B cell (primary cell): Measurements from ENCODE around the gene WNT11. TPM values are rescaled to one million over a fixed set of nuclear protein-coding genes. Genes with fewer than 3 reads are reported as not detected.

Source experiments
- ATAC-seq: fragments of 200-7000 bp; cut with Tn5 transposase; one replicate; pipeline ENCODE4 v1.10.0; 2021; ENCODE audit warnings: low read depth, mild to moderate bottlenecking, moderate number of reproducible peaks, moderate library complexity
- CTCF ChIA-PET: fragments of 350-600 bp; sonication (Branson Sonifier 250); formaldehyde crosslinking; loops from one replicate; lab custom pipeline; 2021; ENCODE audit warnings: antibody characterized with exemption, inconsistent platforms; lab: Charles Lee
- POLR2A ChIA-PET: fragments of 350-600 bp; sonication (Branson Sonifier 250); formaldehyde crosslinking; loops from one replicate; lab custom pipeline; 2021; ENCODE audit warnings: antibody characterized with exemption; lab: Charles Lee
- DNase-seq: peaks from one replicate; pipeline ENCODE4 v3.0.0; 2013
- H2AFZ ChIP-seq: 2 replicates; pipeline ENCODE4 v1.6.1; 2012; ENCODE audit warnings: mild to moderate bottlenecking, low read depth, low read length; ENCODE audit not compliant: insufficient read depth, poor library complexity, severe bottlenecking
- H3K27ac ChIP-seq, 2 donors: 1 replicate in 1 of 2; 2 replicates in 1 of 2; pipeline ENCODE4 v1.5.1; 2012 to 2013; ENCODE audit warnings: low read length in 2 of 2, mild to moderate bottlenecking in 2 of 2, moderate library complexity in 1 of 2
- H3K27me3 ChIP-seq, 4 experiments: fragments of 200-600 bp in 1 of 4; sonication (generic) in 1 of 4; replicated peaks in 1 of 4; 1 replicate in 2 of 4; 2 replicates in 2 of 4; pipeline versions ENCODE4 v1.6.1 to v1.7.0; 2013 to 2016; ENCODE audit warnings: low read length in 3 of 4, mild to moderate bottlenecking in 2 of 4, mixed read lengths in 1 of 4, moderate library complexity in 1 of 4; ENCODE audit not compliant: insufficient read depth in 4 of 4, control insufficient read depth in 3 of 4; ENCODE audit errors: control extremely low read depth in 1 of 4
- H3K36me3 ChIP-seq, 2 experiments: replicated peaks in 1 of 2; 1 replicate in 1 of 2; 2 replicates in 1 of 2; pipeline versions ENCODE4 v1.6.1 to v1.7.1; 2013; ENCODE audit warnings: low read length in 1 of 2; ENCODE audit not compliant: insufficient read depth in 2 of 2, control insufficient read depth in 1 of 2; ENCODE audit errors: control extremely low read depth in 1 of 2, extremely low read depth in 1 of 2
- H3K4me1 ChIP-seq, 2 donors: fragments of 200-600 bp in 1 of 2; sonication (generic) in 1 of 2; 1 replicate in 1 of 2; 2 replicates in 1 of 2; pipeline versions ENCODE4 v1.5.1 to v1.6.1; 2013 to 2017; ENCODE audit warnings: low read length in 2 of 2; ENCODE audit not compliant: control insufficient read depth in 2 of 2, insufficient read depth in 2 of 2
- H3K4me2 ChIP-seq: replicated peaks from 2 replicates; pipeline ENCODE3; 2012; ENCODE audit warnings: mild to moderate bottlenecking, low read depth, low read length; ENCODE audit not compliant: poor library complexity, severe bottlenecking
- H3K4me3 ChIP-seq, 5 experiments: fragments of 200-600 bp in 1 of 5; sonication (generic) in 1 of 5; 1 replicate in 3 of 5; 2 replicates in 2 of 5; pipeline versions ENCODE4 v1.5.1 to v1.7.0; 2011 to 2016; ENCODE audit warnings: low read length in 4 of 5, mild to moderate bottlenecking in 4 of 5, low read depth in 2 of 5, control low read depth in 1 of 5, moderate library complexity in 1 of 5; ENCODE audit not compliant: insufficient read depth in 1 of 5; ENCODE audit errors: control extremely low read depth in 1 of 5, extremely low read depth in 1 of 5
- H3K79me2 ChIP-seq: fragments of 200-600 bp; sonication (generic); one replicate; pipeline ENCODE4 v1.6.0; 2016; ENCODE audit warnings: low read length; ENCODE audit not compliant: control insufficient read depth, insufficient read depth
- H3K9ac ChIP-seq: fragments of 200-600 bp; sonication (generic); 2 replicates; pipeline ENCODE4 v1.6.1; 2017; ENCODE audit warnings: mild to moderate bottlenecking, low read length, moderate library complexity
- H3K9me3 ChIP-seq, 3 donors: one replicate each; pipeline versions ENCODE4 v1.6.1 to v1.7.1; 2013; ENCODE audit warnings: low read length in 2 of 3; ENCODE audit not compliant: control insufficient read depth in 2 of 3, insufficient read depth in 1 of 3; ENCODE audit errors: control extremely low read depth in 1 of 3
- H4K20me1 ChIP-seq: 2 replicates; pipeline ENCODE4 v1.6.0; 2012; ENCODE audit warnings: mild to moderate bottlenecking, low read length; ENCODE audit not compliant: insufficient read depth, control insufficient read depth, poor library complexity, severe bottlenecking
- H3K27ac Mint-ChIP-seq: one replicate; pipeline ENCODE4 v1.8.0; 2021; ENCODE audit warnings: mixed read lengths
- H3K27me3 Mint-ChIP-seq: one replicate; pipeline ENCODE4 v1.8.0; 2021; ENCODE audit warnings: mixed read lengths
- H3K4me1 Mint-ChIP-seq: one replicate; pipeline ENCODE4 v1.8.0; 2021; ENCODE audit warnings: mixed read lengths
- H3K4me3 Mint-ChIP-seq: one replicate; pipeline ENCODE4 v1.8.0; 2021; ENCODE audit warnings: mixed read lengths
- H3K9me3 Mint-ChIP-seq: one replicate; pipeline ENCODE4 v1.8.0; 2022; ENCODE audit warnings: mixed read lengths; ENCODE audit not compliant: insufficient read depth
- EZH2 ChIP-seq: IDR thresholded peaks from 2 replicates; pipeline ENCODE4 v1.6.1; 2012; ENCODE audit warnings: borderline replicate concordance, low read depth, mild to moderate bottlenecking, moderate library complexity, low read length; ENCODE audit not compliant: insufficient read depth, poor library complexity, severe bottlenecking
- WGBS: methylation state at CpG from one replicate; pipeline ENCODE4 v1.1.5; 2013; ENCODE audit warnings: missing lambda C conversion rate; ENCODE audit not compliant: insufficient coverage; 5-methylcytosine and 5-hydroxymethylcytosine counted together
- intact Hi-C: fragments of 100-400 bp; cut with micrococcal nuclease; formaldehyde crosslinking; loops from one replicate; pipeline ENCODE4 v1.10.0; 2022
- polyA plus RNA-seq: library from polyadenylated mRNA; depleted of rRNA; stranded (reverse); fragments of >200 nt; gene quantifications from 2 replicates; pipeline ENCODE4 v1.2.3, GENCODE V29; 2012
- total RNA-seq, 2 donors: library from RNA; stranded (reverse); fragments of 120-200 nt in 1 of 2; gene quantifications; 1 replicate in 1 of 2; 2 replicates in 1 of 2; pipeline versions ENCODE4 v1.2.3 to v1.2.4, GENCODE V29; 2013 to 2022
- TF ChIP-seq, protein P1 (sequence below): fragments of 200-600 bp; IDR thresholded peaks from one replicate; pipeline ENCODE4 v1.8.0; 2022; ENCODE audit warnings: antibody characterized with exemption, mild to moderate bottlenecking

Gene WNT11
- total and polyA plus RNA-seq, 2 donors (not counting 1 experiment from before 2014, with no cell fraction given), result 0.39 TPM; not detected in 1

DNA sequence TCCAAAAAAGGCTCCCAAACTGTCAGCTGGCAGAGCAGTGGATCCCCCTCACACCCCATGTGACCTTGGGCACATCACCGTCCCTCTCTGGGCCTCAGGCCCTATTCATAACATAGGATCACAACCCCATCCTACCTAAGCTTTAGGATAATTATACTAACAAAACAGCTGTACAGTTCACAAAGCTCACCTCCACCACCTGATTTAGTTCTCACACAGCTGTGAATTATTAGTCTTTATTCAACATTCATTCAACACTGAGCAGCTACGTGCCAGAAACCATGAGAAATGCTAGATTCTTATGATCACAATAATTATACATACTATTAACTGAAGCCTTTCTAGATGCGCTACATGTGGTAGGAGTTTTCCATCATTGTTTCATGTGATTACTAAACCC, 9.5 kb downstream of the WNT11 start:
- H3K4me1 ChIP-seq, result no peaks in the 10 kb centered on the region
- POLR2A ChIA-PET, result no interaction called here
- DNase-seq (no peak), ATAC-seq (no peak)
- intact Hi-C loops, result no loop called here
- H3K79me2 ChIP-seq, result no peaks in the 10 kb centered on the region
- Mint-ChIP-seq H3K27me3 (no peaks in the 10 kb centered on the region), H3K4me3 (no peak overlapping the region), H3K4me1 (no peaks in the 10 kb centered on the region), H3K9me3 (no peaks in the 10 kb centered on the region), H3K27ac (no peak overlapping the region)
- H3K27me3 ChIP-seq, result peaks cover 0 to under 1% (median 0%) of the 10 kb centered on the region in 4 experiments
- no peaks in the 10 kb centered on the region for H3K36me3 ChIP-seq
- 75% methylated on average over 1 of the region's 3 CpGs for WGBS
- H3K4me2 ChIP-seq, result no peak overlapping the region
- H3K9ac ChIP-seq, result no peak overlapping the region
- CTCF ChIA-PET, result interaction anchor here (0.9 to 1.5 kb wide), 3 partner anchors 12 to 46 kb away, joined by 3 to 4 read pairs (median 3); no protein-coding TSS in a partner anchor
- H4K20me1 ChIP-seq, result no peaks in the 10 kb centered on the region
- peaks cover 0 to 5% (median 0%) of the 10 kb centered on the region in 3 donors for H3K9me3 ChIP-seq
- no peak overlapping the region for H3K27ac ChIP-seq
- no peak overlapping the region for H2AFZ ChIP-seq
- no peak overlapping the region for H3K4me3 ChIP-seq
- TF ChIP-seq, protein P1, sequence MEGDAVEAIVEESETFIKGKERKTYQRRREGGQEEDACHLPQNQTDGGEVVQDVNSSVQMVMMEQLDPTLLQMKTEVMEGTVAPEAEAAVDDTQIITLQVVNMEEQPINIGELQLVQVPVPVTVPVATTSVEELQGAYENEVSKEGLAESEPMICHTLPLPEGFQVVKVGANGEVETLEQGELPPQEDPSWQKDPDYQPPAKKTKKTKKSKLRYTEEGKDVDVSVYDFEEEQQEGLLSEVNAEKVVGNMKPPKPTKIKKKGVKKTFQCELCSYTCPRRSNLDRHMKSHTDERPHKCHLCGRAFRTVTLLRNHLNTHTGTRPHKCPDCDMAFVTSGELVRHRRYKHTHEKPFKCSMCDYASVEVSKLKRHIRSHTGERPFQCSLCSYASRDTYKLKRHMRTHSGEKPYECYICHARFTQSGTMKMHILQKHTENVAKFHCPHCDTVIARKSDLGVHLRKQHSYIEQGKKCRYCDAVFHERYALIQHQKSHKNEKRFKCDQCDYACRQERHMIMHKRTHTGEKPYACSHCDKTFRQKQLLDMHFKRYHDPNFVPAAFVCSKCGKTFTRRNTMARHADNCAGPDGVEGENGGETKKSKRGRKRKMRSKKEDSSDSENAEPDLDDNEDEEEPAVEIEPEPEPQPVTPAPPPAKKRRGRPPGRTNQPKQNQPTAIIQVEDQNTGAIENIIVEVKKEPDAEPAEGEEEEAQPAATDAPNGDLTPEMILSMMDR, result no peak
- no peak for TF ChIP-seq EZH2

DNA sequence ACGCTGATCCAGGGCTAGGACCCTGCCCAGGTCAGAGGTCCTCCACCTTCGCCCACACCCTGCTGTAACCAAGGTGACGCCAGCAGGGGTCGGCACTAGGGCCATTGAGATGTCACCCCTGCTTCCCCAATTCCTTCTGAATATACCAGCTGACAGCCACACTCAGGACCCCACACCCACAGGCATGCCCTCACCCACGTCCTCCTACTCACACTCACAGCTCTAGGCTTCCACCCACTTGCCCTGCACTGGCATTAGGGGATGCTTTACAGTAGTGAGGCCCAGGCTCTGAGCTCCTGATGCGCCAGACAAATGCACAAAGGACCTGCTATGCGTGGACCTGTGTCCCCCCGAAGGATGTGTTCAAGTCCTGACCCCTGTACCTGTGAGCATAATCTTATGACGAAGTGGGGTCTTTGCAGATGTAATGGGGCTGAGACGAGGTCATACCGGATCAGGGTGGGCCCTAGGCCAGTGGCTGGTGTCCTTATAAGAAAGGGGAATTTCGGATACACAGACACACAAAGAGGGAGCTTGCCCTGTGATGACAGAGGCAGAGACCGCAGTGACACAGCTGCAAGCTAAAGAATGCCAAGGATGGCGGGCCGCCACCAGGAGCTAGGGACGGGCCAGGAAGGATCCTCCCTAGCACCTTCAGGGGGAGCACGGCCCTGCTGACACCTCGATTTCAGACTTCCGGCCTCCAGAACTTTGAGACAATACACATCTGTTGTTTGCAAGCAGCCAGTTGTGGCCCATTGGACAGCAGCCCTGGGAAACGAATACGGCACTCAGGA, 11.2 kb downstream of the WNT11 start:
- Mint-ChIP-seq H3K27ac (no peak overlapping the region), H3K27me3 (no peaks in the 10 kb centered on the region), H3K9me3 (no peaks in the 10 kb centered on the region), H3K4me3 (no peak overlapping the region), H3K4me1 (no peaks in the 10 kb centered on the region)
- ATAC-seq, result no peak
- no peak overlapping the region for H3K4me3 ChIP-seq
- no peak overlapping the region for H2AFZ ChIP-seq
- H3K27ac ChIP-seq, result no peak overlapping the region
- ChIA-PET POLR2A (no interaction called here), CTCF (interaction anchor here (0.7 to 1.0 kb wide), 2 partner anchors 12 to 14 kb away, joined by 3 read pairs; no protein-coding TSS in a partner anchor)
- WGBS, result 90% methylated on average over 21 of the region's 21 CpGs
- no peak overlapping the region for H3K9ac ChIP-seq
- no peaks in the 10 kb centered on the region for H3K36me3 ChIP-seq
- DNase-seq, result no peak
- TF ChIP-seq, protein P1, result no peak
- TF ChIP-seq EZH2, result no peak
- no peaks in the 10 kb centered on the region for H3K4me1 ChIP-seq
- peaks cover 0 to 5% (median 0%) of the 10 kb centered on the region in 3 donors for H3K9me3 ChIP-seq
- H4K20me1 ChIP-seq, result no peaks in the 10 kb centered on the region
- intact Hi-C loops, result no loop called here
- no peaks in the 10 kb centered on the region for H3K27me3 ChIP-seq
- H3K4me2 ChIP-seq, result no peak overlapping the region
- no peaks in the 10 kb centered on the region for H3K79me2 ChIP-seq
